HG03175 (cell line): Measurements from ENCODE around the gene CD209.
A peak's percentile ranks its signal among the peaks of the same experiment; 100 is the strongest.
"Not testable (repeated sequence)": the region's sequence is repeated elsewhere in the genome, so short reads cannot be mapped to it uniquely, and the experiment has no call there.

Source experiments
- ATAC-seq: cut with Tn5 transposase; IDR thresholded peaks from one replicate; pipeline ENCODE4 v1.9.1; 2021; ENCODE audit warnings: mild to moderate bottlenecking, moderate library complexity; ENCODE audit not compliant: unreplicated experiment

CD209 gene

DNA sequence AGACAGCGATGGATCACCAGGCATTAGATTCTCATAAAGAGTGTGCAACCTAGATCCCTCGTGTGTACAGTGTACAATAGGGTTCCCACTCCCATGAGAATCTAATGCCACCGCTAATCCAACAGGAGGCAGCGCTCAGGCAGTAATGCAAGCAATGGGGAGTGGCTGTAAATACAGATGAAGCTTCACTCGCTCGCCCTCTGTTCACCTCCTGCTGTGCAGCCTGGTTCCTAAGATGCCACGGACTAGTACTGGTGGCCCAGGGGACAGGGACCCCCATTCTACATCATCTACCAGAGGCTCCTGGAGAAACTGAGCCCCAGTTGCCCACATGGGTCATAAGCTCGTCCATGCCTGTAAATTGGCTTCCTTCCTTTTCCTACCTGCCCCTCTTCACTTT, 23.7 kb upstream of the CD209 start:
- no peak for ATAC-seq

DNA sequence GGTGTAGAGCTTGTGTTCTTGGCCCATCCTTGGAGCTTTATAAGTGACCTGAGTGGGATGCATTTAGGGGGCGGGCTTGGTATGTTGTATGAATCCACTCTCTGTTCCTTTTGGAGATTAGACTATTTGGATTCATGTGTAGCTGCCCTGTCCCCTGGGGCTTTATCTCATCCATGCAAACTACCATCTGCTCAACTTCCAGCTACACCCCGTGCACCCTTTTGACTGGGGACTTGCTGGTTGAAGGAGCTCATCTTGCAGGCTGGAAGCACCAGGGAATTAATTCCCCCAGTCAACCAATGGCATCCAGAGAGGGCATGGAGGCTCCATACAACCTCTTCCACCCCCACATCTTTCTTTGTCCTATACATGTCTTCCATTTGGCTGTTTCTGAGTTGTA, 21.8 kb upstream of the CD209 start:
- no peak for ATAC-seq

DNA sequence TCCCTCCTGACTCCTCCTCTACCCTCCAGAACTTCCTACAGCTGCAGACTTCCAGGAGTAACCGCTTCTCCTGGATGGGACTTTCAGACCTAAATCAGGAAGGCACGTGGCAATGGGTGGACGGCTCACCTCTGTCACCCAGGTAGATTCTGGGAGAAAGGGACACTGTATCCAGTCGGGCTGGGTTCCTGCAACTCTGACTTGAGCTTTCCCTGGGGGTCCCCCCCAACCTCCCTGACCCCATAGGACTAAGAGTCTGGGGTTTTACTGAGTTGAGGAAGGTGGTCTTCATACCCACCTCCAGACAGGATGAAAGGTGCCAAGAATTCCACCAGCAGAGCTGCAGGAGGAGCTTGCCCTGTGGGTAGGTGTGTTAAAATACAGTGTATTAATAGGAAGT, 20.2 kb upstream of the CD209 start:
- ATAC-seq, result no peak

DNA sequence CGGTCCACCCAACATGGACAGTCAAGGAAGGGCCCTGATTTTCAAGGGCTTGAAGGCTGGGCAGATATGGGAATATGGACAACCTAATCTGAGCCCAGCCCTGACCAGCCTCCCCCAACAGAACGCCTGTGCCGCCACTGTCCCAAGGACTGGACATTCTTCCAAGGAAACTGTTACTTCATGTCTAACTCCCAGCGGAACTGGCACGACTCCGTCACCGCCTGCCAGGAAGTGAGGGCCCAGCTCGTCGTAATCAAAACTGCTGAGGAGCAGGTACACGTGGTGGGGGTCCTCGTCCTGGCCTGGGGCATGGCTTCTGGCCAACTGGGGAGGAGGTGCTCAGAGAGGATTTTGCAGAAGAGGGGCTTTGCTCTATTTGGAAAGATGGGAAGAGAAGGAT, 19.2 kb upstream of the CD209 start:
- no peak for ATAC-seq

DNA sequence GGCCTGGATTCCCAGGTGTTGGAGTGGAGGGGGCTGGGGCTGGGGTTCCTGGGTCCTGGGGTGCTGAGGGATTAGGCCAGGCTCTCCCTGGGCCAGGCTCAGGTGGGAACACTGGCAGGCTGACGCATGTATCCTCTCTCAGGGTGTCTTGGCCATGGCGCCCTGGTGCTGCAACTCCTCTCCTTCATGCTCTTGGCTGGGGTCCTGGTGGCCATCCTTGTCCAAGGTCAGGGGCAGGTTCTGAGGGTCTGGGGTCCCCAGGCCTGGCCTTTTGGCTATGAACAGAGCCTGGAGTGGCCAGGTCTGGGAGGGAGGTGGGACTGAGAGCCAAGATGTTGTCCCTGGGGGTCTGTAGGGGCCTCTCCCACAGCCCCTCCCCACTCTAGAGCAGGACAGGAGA, 17.7 kb upstream of the CD209 start:
- ATAC-seq, result not testable (repeated sequence)

DNA sequence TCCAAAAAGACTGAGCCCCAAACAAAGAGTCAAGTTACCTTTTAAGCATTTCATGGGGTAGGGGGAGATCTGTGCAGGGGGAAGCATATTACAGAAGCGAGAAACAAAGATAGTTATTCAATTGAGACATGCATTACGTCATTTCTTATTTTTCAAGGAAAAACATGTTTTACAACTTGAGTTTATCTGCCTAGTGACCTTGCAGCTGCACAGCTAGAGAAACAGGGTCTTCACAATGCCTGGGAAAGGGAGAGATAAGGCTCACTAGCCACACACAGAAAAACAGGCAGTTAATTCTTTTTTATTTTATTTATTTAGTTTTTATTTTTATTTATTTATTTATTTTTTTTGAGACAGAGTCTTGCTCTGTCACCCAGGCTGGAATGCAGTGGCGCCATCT, 16.8 kb upstream of the CD209 start:
- not testable (repeated sequence) for ATAC-seq

DNA sequence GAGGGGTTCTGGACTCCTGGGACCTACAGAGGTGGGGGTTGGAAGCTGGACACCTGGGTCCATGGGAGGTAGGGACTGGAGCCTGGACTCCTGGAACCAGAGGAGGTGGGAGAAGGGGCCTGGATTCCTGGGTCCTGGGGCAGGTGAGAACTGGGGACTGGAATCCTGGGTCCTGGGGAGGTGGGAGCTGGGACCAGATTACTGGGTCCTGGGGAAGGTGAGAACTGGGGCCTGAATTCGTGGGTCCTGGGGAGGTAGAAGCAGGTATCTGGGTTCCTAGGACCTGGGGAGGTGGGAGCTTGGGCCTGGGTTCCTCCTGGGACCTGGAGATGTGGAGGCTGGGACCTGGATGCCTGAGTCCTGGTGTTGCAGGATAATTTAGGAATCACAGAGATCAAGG, 16.4 kb upstream of the CD209 start:
- no peak for ATAC-seq

DNA sequence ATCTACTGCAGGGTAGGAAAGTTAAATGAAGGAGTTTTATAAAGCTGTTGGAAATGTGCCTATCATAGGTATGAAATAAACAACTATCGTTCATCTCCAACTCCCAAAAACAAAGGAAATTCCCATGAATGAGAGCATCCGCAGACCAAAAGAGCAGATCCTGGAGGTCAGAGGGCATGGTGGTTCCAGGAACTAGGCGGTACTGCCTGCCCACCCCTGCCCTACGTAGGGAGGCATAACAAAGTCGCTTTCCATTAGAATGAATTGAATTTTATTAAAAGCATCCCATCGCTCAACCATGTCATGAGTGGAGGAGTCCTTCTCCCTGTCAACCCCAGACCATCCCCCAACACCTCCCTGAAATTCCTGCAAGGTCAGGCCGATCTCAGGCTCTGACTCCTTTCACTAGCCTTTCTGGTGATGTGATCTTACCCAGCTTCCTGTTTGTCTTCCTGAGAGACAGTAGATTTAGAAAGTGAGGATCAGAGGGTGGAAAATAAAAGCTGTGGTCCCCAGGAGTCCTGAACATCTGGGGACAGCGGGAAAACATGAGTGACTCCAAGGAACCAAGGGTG, 15.5 kb upstream of the CD209 start, which contains the start of gene CLEC4M:
TSS of gene CLEC4M (plus strand) at position 525 of the 575 bp plus-strand sequence. CDS start at position 549, 24 bp downstream.
- ATAC-seq, result no peak

DNA sequence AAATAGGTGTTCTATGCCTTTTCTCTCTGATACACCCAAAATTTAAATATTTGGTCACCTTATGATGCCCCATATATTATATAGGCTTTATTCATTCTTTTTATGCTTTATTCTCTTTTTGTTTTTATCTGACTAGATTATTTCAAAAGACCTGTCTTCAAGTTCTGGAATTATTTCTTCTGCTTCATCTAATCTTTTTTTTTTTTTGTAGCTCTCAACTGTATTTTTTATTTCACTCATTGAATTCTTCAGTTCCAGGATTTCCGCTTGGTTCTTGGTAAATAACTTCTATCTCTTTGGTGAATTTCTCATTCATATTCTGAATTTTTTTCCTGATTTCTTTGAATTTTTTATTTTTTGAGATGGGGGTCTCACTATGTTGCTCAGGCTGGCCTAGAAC, 11.8 kb upstream of the CD209 start:
- no peak for ATAC-seq

DNA sequence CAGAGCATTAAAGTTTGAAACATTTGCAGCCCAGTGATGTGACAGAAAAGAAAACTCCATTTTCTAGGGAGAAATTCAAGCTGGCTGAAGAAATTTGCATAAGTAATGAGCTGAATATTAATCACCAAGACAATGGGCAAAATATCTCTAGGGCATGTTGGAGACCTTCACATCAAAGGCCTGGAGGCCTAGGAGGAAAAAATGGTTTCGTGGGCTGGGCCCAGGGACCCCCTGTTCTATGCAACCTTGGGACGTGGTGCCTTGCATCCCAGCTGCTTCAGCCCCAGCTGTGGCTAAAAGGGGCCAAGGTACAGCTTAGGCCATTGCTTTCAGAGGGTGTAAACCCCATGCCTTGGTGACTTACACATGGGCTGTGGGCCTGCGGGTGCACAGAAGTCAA, 10.0 kb upstream of the CD209 start:
- ATAC-seq, result no peak

DNA sequence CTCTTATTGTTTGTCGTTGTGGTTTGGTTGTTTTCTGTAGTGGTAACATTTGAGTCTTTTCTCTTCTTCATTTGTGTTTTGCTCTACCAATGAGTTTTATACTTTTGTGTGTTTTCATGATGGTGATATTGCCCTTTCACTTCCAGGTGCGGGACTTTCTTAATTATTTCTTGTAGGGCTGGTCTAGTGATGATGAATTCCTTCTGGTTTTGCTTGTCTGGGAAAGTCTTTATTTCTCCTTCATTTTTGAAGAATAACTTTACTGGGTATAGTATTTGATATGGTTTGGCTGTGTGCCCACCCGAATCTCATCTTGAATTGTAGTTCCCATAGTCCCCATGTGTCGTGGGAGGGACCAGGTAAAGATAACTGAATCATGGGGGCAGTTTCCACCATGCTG, 8.9 kb upstream of the CD209 start:
- no peak for ATAC-seq

DNA sequence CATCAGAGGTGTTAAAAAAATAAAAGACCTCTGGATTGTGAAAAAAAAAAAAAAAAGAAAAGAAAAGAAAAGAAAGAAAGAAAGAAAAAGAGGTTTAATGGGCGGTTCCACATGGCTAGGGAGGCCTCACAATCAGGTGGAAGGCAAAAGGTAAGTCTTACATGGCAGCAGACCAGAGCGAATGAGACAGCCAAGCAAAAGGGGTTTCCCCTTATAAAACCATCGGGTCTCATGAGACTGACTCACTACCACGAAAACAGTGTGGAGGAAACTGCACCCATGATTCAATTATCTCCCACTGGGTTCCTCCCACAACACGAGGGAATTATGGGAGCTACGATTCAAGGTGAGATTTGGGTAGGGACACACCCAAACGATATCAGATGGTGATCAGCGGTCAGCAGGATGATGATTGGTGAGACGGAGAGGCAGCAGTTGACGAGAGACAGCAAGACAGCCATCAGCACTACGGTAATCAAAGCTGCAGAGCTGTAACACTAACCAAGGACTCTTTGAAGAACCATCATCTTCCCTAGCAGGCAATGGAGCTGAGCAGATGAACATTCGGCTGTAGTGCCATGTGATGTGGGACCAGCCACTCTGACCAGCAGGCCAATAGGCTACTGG, 3.9 kb upstream of the CD209 start:
- ATAC-seq, result no peak

DNA sequence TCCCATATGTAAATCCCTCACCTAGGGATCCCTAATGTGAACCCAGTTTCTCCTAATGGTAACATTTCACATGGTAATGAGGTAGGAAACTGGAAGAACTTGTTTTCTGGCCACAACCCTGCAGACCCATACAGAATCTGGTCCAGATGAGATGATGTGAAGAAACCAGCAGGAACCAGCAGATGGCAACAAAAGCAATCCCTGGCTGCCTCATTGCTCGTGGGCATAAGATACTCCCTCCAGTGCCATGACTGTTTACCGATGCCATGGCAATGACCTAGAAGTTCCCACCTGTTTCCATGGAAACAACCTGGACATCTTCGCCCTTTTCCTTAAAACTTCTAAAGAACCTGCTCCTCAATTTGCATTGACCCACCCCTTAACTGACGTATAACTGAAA, 1.4 kb upstream of the CD209 start:
- ATAC-seq, result no peak

DNA sequence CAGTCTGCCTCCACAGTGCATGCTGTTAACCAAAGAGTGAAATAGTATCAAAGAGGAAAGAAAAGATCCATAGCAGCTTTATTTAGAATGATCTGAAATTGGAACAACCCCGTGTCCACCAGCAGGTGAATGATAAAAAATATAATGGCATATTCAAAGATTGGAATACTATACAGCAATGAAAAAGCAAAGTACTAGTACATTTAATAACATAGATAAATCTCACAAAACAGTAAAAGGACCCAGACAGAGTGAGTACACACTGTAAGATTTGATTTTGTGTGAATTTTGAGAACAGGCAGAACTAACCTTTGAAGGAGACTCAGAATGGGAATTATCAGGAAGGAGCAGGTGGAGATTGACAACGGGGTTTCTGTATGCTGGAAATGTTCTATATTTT, 837 bp upstream of the CD209 start:
- no peak for ATAC-seq

DNA sequence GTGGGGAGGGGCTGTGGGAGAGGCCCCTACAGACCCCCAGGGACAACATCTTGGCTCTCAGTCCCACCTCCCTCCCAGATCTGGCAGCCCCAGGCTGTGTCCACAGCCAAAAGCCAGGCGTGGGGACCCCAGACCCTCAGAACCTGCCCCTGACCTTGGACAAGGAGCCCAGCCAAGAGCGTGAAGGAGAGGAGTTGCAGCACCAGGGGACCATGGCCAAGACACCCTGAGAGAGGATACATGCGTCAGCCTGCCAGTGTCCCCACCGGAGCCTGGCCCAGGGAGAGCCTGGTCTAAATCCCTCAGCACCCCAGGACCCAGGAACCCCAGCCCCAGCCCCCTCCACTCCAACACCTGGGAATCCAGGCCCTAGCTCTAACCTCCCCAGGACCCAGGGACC, 1.0 kb downstream of the CD209 start:
- not testable (repeated sequence) for ATAC-seq

DNA sequence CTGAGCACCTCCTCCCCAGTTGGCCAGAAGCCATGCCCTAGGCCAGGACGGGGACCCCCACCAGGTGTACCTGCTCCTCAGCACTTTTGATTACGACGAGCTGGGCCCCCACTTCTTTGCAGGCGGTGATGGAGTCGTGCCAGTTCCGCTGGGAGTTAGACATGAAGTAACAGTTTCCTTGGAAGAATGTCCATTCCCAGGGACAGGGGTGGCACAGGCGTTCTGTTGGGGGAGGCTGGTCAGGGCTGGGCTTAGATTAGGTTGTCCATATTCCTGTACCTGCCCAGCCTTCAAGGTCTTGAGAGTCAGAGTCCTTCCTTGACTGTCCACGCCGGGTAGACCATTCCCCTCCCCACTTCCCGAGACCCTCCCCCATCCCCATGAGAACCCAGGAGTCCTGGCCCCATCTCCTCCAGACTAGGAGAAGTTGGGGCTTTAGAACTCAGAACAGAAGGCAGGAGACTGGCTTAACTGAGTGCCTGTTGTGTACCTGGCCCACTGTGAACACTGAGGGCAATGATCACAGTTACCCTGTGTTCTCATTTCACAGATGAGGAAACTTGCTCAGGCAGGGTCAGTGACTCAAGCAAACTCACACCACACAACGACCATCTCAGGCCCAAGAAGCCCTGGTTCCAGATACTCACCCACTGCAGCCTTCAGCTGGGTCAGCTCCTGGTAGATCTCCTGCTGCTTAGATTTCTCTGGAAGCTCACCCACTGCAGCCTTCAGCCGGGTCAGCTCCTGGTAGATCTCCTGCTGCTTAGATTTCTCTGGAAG, 2.3 kb downstream of the CD209 start:
- no peak for ATAC-seq

DNA sequence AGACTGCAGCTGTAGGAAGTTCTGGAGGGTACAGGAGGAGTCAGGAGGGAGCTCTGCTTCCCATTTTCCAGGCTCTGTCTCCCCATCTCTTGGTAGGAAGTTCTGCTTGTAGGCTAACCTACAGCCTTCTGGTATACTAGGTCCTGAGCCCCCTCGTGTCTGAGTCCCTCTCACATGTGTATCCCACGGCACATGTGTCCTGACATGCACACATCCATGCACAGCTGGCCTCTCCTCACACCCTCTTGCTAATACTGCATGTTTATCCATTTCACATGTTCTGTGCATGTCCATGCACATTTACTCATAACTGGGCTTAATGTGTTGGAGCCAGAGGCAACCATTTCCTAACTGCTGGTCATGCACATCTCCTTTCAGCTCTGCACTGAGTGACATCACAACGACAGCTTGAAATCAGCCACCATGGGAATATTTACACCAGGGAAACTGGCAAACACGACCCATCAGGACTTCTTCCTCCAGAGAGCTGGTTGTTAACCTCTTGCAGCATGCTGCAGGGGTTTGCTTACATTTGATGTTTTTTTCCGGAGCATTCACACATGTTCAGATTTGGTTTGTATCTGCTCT, 3.0 kb downstream of the CD209 start:
- no peak for ATAC-seq

DNA sequence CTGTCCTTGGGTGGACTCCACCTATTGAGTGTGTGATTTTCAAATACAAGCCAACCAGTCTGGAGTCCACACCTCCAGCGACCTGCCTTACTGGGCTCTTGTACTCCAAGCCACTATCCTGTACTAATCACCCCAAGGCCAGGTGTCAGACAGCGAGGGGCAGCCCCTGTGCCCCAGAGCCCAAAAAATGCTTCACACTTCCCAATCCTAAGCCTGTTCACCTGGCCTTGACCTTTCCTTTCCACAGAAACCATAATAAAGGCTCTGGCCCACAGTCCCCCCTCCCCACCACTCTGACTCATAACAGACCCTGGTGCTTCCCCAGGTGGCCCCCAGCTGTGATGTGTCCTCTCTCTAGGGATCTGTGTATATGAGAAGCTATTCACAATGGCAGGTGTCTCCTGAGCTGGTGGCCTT, 3.9 kb downstream of the CD209 start:
- ATAC-seq, result peak; percentile 57

DNA sequence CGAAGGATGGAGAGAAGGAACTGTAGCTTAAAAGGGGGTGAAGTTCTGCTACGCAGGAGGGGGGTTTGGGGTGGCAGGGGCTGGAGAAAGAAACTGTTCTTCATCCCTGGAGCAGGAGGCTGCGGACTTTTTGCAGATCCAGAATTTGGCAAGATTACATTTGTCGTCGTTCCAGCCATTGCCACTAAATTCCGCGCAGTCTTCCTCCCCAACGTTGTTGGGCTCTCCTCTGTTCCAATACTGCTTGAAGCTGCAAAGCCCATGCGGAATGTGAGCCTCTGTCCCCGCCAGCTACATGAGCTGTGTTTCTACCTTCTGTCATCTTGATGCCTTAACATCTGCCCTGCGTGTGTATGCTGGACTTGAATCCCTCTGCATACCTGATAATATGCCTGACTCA, 4.3 kb downstream of the CD209 start:
- no peak for ATAC-seq

DNA sequence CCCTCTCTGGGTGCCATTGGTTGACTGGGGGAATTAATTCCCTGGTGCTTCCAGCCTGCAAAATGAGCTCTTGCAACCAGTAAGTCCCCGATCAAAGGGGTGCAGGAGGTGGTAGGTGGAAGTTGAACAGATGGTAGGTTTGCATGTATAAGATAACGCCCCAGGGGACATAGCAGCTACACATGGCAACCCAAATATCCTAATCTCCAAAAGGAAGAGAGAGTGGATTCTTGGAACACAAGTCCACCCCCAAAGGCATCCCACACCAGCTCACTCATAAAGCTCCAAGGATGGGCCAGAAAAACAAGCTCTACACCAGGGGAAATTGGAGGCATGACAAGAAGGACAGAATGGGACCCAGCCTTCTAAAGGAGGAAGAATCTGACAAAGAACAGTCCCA, 4.8 kb downstream of the CD209 start:
- no peak for ATAC-seq

DNA sequence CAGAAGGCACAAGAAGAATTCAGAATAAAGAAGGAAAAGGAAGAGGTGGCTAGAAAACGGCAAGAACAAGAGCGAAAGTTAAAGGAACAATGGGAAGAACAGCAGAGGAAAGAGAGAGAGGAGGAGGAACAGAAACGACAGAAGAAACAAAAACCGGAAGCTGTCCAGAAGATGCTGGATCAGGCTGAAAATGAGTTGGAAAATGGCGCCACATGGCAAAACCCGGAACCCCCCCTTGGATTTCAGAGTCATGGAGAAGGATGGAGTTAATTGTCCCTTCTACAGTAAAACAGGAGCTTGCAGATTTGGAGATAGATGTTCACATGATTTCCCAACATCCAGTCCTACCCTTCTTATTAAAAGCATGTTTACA, 6.7 kb downstream of the CD209 start:
- no peak for ATAC-seq
